Measurements from ENCODE around the gene CXCL11. TPM values are rescaled to one million over a fixed set of nuclear protein-coding genes. Genes with fewer than 3 reads are reported as not detected.
"Not testable (repeated sequence)": the region's sequence is repeated elsewhere in the genome, so short reads cannot be mapped to it uniquely, and the experiment has no call there.

Gene CXCL11
- total RNA-seq, 3 donors from 2014 or later (not counting 1 experiment from before 2014, with no cell fraction given), result not detected

DNA sequence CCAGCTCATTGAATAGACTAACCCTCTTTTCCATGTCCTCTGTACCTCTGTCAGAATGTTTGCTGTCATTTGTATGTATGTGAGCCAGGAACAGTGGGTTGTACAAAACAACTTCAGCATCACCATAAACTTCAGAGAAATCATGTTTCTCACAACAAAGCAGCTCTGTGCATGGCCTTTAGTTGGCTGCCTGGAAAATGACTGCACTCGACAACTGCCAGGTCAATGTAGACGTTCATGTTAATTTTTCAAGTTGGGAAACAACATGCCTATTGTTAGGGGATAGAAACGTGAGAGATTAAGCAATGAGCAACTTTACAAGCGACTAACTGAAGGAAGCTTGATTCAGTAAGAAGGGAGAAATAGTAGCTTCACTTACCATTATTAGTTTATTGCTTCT, 17.9 kb upstream of the CXCL11 start:
- no peaks in the 10 kb centered on the region for H3K36me3 ChIP-seq (ENCODE audit: control insufficient read depth, insufficient read depth, low read length)
- no peak overlapping the region for H3K4me3 ChIP-seq (ENCODE audit: low read length)
- no peak for ATAC-seq
- H3K9me3 ChIP-seq (ENCODE audit: control insufficient read depth, insufficient read depth, low read length), result no peaks in the 10 kb centered on the region
- no peaks in the 10 kb centered on the region for H3K27me3 ChIP-seq (ENCODE audit: control insufficient read depth, insufficient read depth, low read length)
- Mint-ChIP-seq H3K9me3 (no peaks in the 10 kb centered on the region), H3K36me3 (no peaks in the 10 kb centered on the region), H3K4me1 (no peaks in the 10 kb centered on the region), H3K27ac (no peak overlapping the region), H3K4me3 (no peak overlapping the region), H3K27me3 (ENCODE audit: low read depth in 2 of 2) (peaks cover 21 to 23% of the 10 kb centered on the region in 2 donors)
- no peak overlapping the region for H3K27ac ChIP-seq (ENCODE audit: low read length)
- TF ChIP-seq CTCF (IDR thresholded peaks at IDR 0.05), result no peak
- intact Hi-C loops (cut with micrococcal nuclease), result no loop called here
- H3K4me1 ChIP-seq (ENCODE audit: control insufficient read depth, insufficient read depth, low read length), result no peaks in the 10 kb centered on the region
- 87% methylated on average over 3 of the region's 4 CpGs for WGBS (ENCODE audit: insufficient coverage)
- DNase-seq, result no peak

- H3K4me1 Mint-ChIP-seq; H3K27me3 ChIP-seq (ENCODE audit: control insufficient read depth, insufficient read depth, low read length); H3K27ac Mint-ChIP-seq; ATAC-seq; H3K36me3 Mint-ChIP-seq; H3K4me3 ChIP-seq (ENCODE audit: low read length); H3K27ac ChIP-seq (ENCODE audit: low read length); DNase-seq; H3K9me3 ChIP-seq (ENCODE audit: control insufficient read depth, insufficient read depth, low read length); intact Hi-C loops (cut with micrococcal nuclease); H3K4me3 Mint-ChIP-seq; H3K9me3 Mint-ChIP-seq; H3K4me1 ChIP-seq (ENCODE audit: control insufficient read depth, insufficient read depth, low read length); H3K36me3 ChIP-seq (ENCODE audit: control insufficient read depth, insufficient read depth, low read length): not testable (repeated sequence)
- 93% methylated on average over 27 of the region's 27 CpGs for WGBS (ENCODE audit: insufficient coverage)
- peaks cover 12 to 13% of the 10 kb centered on the region in 2 donors for H3K27me3 Mint-ChIP-seq (ENCODE audit: low read depth in 2 of 2)
Observed at GRCh38 chr4:76050560-76051050, 14.7 kb upstream of the CXCL11 start.

- H3K4me3 Mint-ChIP-seq; H3K36me3 Mint-ChIP-seq; H3K4me3 ChIP-seq (ENCODE audit: low read length); H3K27ac ChIP-seq (ENCODE audit: low read length); DNase-seq; H3K27me3 ChIP-seq (ENCODE audit: control insufficient read depth, insufficient read depth, low read length); H3K4me1 ChIP-seq (ENCODE audit: control insufficient read depth, insufficient read depth, low read length); H3K9me3 Mint-ChIP-seq; H3K27ac Mint-ChIP-seq; H3K27me3 Mint-ChIP-seq (ENCODE audit: low read depth in 2 of 2); intact Hi-C loops (cut with micrococcal nuclease); H3K4me1 Mint-ChIP-seq; ATAC-seq; H3K9me3 ChIP-seq (ENCODE audit: control insufficient read depth, insufficient read depth, low read length); H3K36me3 ChIP-seq (ENCODE audit: control insufficient read depth, insufficient read depth, low read length): not testable (repeated sequence)
- 91% methylated on average over 13 of the region's 17 CpGs for WGBS (ENCODE audit: insufficient coverage)
Observed at GRCh38 chr4:76049860-76050416, 14.1 kb upstream of the CXCL11 start.

- not testable (repeated sequence) for H3K36me3 ChIP-seq (ENCODE audit: control insufficient read depth, insufficient read depth, low read length); H3K4me3 Mint-ChIP-seq; H3K27ac Mint-ChIP-seq
Observed at GRCh38 chr4:76044686-76045085, 8.8 kb upstream of the CXCL11 start.

DNA sequence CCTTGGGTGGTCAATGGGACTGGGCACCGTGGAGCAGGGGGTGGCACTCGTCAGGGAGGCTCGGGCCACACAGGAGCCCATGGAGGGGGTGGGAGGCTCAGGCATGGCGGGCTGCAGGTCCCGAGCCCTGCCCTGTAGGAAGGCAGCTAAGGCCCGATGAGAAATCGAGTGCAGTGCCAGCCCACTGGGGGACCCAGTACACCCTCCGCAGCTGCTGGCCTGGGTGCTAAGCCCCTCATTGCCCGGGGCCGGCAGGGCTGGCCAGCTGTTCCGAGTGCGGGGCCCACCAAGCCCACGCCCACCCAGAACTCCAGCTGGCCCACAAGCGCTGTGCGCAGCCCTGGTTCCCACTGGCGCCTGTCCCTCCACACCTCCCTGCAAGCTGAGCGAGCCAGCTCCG, 7.4 kb upstream of the CXCL11 start:
- H3K4me3 ChIP-seq (ENCODE audit: low read length); ATAC-seq; H3K4me1 Mint-ChIP-seq; H3K27ac Mint-ChIP-seq; H3K4me3 Mint-ChIP-seq; H3K36me3 Mint-ChIP-seq; DNase-seq; H3K4me1 ChIP-seq (ENCODE audit: control insufficient read depth, insufficient read depth, low read length); H3K36me3 ChIP-seq (ENCODE audit: control insufficient read depth, insufficient read depth, low read length); H3K9me3 ChIP-seq (ENCODE audit: control insufficient read depth, insufficient read depth, low read length); H3K27ac ChIP-seq (ENCODE audit: low read length); H3K9me3 Mint-ChIP-seq; intact Hi-C loops (cut with micrococcal nuclease); H3K27me3 ChIP-seq (ENCODE audit: control insufficient read depth, insufficient read depth, low read length): not testable (repeated sequence)
- 95% methylated on average over 18 of the region's 18 CpGs for WGBS (ENCODE audit: insufficient coverage)
- H3K27me3 Mint-ChIP-seq (ENCODE audit: low read depth in 2 of 2), result peaks cover 9 to 12% of the 10 kb centered on the region in 2 donors

More at GRCh38 chr4:76044686-76045085, 8.8 kb upstream of the CXCL11 start:
- peaks cover 9 to 12% of the 10 kb centered on the region in 2 donors for H3K27me3 Mint-ChIP-seq (ENCODE audit: low read depth in 2 of 2)
- DNase-seq; H3K9me3 Mint-ChIP-seq; H3K27ac ChIP-seq (ENCODE audit: low read length); H3K36me3 Mint-ChIP-seq; H3K27me3 ChIP-seq (ENCODE audit: control insufficient read depth, insufficient read depth, low read length); H3K4me1 Mint-ChIP-seq; ATAC-seq; H3K4me3 ChIP-seq (ENCODE audit: low read length); H3K4me1 ChIP-seq (ENCODE audit: control insufficient read depth, insufficient read depth, low read length); H3K9me3 ChIP-seq (ENCODE audit: control insufficient read depth, insufficient read depth, low read length); intact Hi-C loops (cut with micrococcal nuclease): not testable (repeated sequence)
- 83% methylated on average over 2 of the region's 4 CpGs for WGBS (ENCODE audit: insufficient coverage)

GRCh38 chr4:76042241-76042998, 6.5 kb upstream of the CXCL11 start:
- DNase-seq, H3K4me3 Mint-ChIP-seq: not testable (repeated sequence)

More at GRCh38 chr4:76042241-76042998, 6.5 kb upstream of the CXCL11 start:
- H3K4me1 ChIP-seq (ENCODE audit: control insufficient read depth, insufficient read depth, low read length); H3K27ac Mint-ChIP-seq; H3K27me3 ChIP-seq (ENCODE audit: control insufficient read depth, insufficient read depth, low read length); H3K4me3 ChIP-seq (ENCODE audit: low read length); intact Hi-C loops (cut with micrococcal nuclease); H3K36me3 Mint-ChIP-seq; H3K4me1 Mint-ChIP-seq; H3K27ac ChIP-seq (ENCODE audit: low read length); H3K9me3 ChIP-seq (ENCODE audit: control insufficient read depth, insufficient read depth, low read length); H3K9me3 Mint-ChIP-seq; ATAC-seq; H3K36me3 ChIP-seq (ENCODE audit: control insufficient read depth, insufficient read depth, low read length): not testable (repeated sequence)
- peaks cover 9 to 12% of the 10 kb centered on the region in 2 donors for H3K27me3 Mint-ChIP-seq (ENCODE audit: low read depth in 2 of 2)
- WGBS (ENCODE audit: insufficient coverage), result 81% methylated on average over 7 of the region's 18 CpGs

All from natural killer cell (primary cell).